Daoy (cell line): ENCODE measurements around the gene STAT2. TPM values are rescaled to one million over a fixed set of nuclear protein-coding genes. Genes with fewer than 3 reads are reported as not detected.
"Not testable (repeated sequence)": the region's sequence is repeated elsewhere in the genome, so short reads cannot be mapped to it uniquely, and the experiment has no call there.

Experiments used
- DNase-seq: peaks from one replicate; pipeline ENCODE4 v3.0.0-alpha.2; 2015; ENCODE audit warnings: low read depth
- total RNA-seq: library from RNA; depleted of rRNA; stranded (reverse); fragments of >200 nt; shearing (Covaris generic); gene quantifications from 2 replicates; pipeline ENCODE4 v1.2.3, GENCODE V29; 2014

STAT2 gene
- total RNA-seq, 1 experiment from 2014 or later: 47.1 TPM

DNA sequence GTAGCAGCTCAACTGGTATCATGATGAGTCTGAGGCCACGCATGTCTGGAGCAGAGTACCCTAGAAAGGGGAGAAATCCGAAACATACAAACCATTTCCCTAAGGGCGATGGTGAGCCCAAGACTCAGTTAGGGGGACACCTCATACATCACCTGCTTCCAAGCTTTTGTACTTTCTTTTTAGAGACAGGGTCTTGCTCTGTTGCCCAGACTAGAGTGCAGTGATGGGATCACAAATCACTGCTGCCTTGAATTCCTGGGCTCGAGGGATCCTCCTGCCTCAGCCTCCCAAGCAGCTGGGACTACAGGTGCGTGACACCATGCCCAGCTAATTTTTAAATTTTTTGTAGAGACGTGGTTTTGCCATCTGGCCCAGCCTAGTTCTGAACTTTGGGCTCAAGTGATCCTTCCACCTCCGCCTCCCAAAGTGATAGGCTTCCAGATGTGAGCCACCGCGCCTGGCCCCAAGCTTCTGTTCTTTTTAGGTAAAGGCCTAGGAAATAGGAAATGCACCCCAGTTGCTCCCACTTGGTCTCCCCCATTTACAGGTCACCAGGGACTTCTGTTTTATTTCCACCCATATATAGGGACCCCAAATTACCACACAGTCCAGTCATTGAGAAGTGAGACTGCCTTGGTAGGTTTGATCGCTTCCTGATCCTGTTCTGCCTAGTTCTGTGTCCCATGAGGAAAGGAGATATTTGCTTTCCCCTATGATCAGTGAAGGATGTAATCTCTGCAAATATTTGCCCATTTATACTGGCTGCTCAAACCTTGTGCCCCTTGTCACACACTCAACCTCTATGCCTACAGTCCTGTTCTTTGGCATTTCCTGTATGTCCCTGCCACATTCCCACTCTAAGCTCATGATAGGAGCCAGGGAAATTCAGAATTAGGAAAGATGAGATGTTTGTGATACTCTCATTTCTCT is 2.5 kb upstream of the STAT2 start, which contains the start of gene APOF:
Gene APOF, minus strand, starts transcription at position 728 of the 930 bp plus-strand sequence. Its CDS starts 112 bp downstream, at position 616.
- no peak for DNase-seq

DNA sequence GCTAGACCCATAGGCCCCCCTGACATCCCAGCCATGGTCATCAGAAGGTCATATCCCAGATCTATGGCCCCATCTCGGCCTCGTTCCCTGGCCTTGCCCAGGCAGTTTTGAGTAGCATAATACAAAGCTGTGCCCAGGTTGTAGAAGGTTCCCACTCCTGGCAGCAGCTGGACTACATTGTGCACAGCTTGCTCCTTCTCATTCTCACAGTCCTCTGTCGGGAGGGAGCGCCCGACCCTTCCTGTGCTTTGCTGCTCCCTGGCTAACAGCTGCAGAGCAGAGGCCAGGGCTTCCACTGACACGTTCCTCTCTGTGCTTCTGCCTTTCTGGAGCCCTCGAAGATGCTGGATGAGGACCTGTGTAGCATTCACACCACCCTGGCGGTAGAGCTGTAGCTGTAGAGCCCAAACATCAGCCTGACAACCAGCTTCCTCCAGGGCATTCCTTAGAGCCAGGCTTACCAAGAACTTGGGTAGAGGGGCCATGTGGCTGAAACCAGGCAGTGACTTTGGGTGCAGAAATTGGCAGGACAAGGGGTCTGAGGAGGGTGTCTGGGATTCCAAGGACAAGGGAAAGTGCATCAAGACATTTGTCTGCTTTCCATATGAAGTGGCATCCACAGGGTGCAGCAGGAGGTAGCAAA is 1.7 kb upstream of the STAT2 start:
- DNase-seq: no peak

DNA sequence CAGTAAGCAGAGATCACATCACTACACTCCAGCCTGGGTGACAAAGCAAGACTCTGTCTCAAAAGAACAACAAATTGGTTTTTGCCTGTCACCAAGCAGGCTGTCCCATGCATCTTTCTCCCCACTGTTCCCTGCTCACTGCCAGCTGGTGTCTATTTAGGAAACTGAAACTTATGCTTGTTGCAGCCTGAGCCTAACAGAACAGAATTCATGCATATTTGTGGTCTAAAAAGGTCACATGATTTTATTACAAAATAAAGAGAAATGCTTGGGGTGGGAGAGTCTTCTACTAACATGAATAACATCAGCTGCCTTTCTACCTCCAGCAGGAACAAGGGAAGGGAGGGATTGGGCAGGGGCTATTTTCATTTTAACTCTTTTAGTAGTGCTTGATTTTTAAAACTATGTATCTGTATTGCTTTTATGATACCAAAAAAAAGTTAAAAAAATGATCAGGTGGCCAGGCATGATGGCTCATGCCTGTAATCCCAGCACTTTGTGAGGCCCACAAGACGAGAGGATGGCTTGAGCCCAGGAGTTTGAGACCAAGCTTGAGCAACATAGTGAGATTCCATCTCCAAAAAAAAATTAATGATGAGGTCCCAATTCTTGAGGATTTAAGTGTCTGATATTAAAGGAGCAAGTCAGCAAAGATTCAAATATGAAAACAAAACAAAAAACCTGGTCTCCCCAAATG is 923 bp downstream of the STAT2 start:
- no peak for DNase-seq

DNA sequence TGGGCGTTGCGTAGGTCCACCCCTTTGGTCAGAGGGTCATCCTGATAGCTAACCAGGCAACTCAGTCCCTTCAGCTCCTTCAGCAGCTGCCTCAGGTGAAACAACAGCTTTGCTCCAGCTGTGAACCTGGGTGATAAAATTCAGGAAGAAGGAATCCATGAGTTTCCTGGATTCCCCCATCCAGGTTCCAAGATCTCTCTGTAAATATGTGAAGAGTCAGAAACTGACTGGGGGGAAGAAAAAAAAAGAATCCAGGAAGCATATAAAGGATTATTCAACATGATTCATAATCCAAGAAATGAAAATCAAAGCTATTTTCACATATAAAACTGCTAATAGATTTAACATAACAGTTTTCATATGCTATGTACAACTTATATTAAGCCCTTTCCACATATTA is 8.6 kb downstream of the STAT2 start:
- no peak for DNase-seq

DNA sequence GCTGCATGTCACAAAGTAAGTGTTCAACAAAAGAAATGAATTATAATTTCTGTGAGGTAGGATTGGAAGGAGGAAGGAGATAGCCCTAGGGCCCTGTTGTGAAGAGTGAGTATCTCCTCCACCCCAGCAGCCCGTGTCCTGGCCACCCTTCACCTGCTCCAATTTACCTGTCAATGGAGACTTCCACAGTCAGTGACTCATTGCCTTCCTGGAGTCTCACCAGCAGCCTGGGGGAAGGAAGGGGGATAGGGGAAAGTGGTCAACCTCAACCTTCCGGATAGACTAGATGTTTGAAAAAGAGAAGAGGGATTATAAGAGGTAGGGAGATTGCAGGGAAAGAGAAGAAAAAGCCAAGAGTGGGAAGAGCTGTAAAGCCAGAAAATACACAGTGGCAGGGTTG is 9.2 kb downstream of the STAT2 start:
- DNase-seq: no peak

DNA sequence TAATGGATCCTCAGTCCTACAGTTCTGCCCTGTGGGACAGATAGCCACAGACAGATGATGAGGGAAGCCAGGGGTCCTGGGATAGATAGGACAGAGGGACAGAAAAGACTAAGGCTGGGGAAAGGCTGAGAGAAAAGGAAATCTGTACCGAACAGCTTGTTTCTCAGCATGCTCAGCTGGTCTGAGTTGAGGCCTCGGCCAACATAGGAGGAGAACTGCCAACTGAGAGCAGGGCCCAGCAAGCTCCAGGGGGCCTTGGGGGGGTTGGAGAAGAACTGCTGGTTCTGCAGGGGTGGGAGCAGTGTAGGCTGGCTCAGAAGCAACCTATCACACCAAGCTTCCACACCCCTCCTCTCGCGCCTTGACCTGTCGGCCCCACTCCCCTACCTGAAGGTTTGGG is 11.1 kb downstream of the STAT2 start:
- DNase-seq: no peak

DNA sequence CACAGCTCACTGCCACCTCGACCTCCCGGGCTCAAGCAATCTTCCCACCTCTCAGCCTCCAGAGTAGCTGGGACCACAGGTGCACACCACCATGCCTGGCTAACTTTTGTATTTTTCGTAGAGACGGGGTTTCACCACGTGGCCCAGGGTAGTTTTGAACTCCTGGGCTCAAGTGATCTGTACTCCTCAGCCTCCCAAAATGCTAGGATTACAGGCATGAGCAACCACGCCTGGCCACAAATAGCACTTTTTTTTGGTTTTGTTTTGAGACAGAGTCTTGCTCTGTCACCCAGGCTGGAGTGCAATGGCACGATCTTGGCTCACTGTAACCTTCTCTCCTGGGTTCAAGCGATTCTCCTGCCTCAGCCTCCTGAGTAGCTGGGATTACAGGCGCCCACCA is 12.7 kb downstream of the STAT2 start:
- not testable (repeated sequence) for DNase-seq

DNA sequence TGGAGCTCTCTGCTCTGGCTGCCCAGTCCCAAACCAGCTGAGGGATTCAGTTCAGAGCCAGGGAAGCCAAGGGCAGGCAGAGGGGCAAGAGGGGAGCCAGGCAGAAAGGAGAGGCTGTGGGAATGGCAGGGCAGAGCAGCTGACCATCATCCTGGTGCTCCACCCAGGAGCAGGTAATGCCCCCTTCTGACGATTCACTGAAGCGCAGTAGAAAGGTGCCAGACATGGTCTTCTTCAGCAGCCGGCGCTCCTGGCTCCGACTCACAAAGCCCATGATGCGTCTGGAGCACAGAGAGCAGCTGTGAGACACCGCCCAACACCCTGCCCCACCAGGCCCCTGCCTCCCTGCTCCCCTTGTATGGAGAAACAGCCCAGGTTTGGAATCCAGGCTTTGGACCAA is 13.2 kb downstream of the STAT2 start:
- no peak for DNase-seq

DNA sequence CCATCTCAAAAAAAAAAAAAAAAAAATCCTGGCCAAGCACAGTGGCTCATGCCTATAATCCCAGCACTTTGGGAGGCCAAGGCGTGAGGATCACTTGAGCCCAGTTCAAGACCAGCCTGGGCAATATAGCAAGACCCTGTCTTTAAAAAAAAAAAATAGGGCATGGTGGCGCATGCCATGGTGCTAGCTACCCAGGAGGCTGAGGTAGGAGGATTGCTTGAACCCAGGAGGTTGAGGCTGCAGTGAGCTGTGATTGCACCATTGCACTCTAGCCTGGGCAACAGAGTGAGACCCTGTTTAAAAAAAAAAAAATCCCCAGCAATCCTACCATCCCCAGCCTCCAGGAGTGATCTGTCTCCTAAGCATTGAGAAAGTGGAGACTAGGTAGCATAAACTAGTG is 17.6 kb downstream of the STAT2 start:
- not testable (repeated sequence) for DNase-seq

DNA sequence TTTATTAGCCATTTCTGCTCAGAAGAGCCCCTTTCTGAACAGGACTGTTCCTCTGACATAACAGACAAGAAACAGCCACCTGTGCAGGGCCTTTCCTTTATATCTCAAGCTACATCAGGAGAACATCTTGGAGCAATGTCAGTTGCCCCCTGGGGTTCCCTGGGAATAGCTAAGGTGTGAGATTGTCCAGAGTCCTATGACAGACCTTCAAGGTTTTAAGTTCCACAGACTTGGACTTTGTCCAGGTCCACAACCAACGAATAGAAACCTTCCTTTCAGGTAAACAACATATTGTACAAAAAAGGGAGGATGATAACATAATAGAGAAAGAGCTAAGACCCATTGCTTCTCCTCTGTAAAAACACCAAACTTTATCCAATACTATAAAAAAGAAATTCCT is 18.3 kb downstream of the STAT2 start:
- DNase-seq: no peak

DNA sequence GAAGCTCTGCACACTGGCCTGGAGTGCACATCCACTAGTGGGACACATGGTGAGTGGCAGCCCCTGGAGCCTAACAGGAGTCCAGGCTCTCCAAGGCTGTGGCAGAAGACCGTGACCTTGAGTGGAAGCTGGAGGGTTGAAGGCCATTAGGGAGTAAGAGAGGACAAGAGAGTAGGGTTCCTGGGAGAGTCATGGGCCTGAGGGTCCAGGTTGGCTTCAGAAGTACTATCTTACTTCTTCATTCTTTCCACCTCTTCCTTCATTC is 20.8 kb downstream of the STAT2 start:
- no peak for DNase-seq

DNA sequence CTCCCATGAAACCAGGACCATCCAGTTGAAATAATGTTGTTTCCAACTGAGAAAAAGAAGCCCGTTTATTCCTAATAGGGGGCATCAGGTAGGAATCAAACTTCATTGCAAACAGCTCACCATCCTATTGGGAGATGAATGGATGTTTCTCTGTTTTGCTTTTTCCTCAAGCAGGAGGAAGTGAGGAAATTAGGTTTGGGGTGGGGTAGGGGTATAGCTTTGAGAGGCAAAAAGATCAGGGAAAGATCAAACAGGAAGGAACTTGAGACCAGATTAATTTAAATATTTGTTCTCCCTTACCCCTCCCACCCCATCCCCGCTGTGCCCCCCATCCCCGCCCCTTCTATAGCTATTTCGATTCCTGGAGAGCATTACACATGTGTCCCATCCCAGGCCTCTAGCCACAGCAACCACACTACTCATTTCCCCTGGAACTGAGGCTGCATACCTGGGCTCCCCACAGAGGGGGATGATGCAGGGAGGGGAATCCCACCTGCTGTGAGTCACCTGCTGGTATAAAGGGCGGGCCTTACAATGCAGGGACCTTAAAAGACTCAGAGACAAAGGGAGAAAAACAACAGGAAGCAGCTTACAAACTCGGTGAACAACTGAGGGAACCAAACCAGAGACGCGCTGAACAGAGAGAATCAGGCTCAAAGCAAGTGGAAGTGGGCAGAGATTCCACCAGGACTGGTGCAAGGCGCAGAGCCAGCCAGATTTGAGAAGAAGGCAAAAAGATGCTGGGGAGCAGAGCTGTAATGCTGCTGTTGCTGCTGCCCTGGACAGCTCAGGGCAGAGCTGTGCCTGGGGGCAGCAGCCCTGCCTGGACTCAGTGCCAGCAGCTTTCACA is 21.4 kb downstream of the STAT2 start, which contains the start of gene IL23A:
Gene IL23A, plus strand, starts transcription at position 577 of the 850 bp plus-strand sequence. Its CDS starts 161 bp downstream, at position 738.
- DNase-seq: peak; percentile 75

DNA sequence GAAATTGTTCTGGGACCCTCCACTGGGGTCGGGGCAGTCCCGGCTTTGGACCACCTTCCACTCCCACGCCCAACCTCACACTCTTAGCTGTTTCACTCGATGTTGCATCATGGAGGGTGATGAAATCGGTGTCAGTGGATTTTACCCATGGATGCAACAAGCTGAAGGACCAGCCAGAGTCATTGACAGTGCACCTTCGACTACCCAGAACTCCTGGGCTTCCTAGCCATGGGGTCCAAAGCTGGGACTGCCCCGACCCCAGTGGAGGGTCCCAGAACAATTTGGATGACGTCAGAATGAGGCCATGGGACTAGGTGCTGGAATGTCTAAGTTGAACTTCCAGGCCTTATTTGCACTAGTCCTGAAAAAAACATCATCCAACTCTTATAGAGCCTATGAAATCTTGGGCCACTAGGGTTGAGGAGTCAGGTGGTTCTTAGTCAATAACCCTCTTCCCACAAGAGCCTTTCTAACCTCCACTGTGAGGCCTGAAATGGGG is 22.1 kb downstream of the STAT2 start:
- DNase-seq: no peak

DNA sequence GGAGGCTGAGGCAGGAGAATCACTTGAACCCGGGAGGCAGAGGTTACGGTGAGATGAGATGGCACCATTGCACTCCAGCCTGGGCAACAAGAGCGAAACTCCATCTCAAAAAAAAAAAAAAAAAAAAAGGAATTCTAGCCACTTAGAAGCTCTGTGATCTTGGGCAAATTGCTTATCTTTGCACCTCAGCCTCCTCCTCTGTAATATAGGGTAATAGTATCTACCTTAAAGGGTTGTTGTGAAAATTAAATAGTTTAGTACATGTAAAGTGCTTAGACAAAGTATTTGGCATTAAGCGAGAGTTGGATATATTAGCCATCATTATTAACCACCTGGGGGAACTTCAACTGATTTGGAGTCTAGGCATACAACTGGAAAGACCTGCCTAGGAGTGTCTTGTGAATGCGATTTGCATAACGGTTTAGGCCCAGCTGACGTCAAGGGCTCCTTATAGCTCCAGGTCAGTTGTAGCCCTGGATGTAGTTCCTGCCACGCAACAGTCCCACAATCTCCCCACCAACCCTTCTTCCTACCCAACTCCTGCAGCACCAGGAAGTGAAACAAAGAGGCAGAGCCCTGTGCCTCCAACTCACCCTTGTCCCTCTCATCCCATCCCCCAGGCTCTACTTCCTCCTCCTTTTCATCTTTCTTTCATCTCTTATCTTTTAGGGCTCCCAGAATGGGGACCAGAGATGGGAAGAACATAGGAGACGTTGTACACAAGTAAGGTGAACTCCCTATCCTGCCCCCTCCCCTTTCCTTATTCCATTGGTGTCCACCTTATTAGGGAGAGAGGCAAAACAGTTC is 23.3 kb downstream of the STAT2 start:
- no peak for DNase-seq

DNA sequence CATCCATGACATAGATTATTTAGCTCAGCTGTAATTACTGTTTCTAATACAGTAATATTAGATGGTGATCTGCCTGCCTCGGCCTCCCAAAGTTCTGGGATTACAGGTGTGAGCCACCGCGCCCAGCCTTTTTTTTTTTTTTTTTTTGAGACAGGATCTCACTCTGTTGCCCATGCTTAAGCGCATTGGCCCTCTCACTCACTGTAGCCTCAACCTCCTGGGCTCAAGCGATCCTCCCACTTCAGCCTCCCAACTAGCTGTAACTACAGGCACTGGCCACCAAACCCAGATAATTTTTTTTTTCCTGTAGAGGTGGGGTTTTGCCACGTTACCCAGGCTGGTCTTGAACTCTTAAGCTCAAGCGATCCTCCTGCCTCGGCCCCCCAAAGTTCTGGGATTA is 24.4 kb downstream of the STAT2 start:
- not testable (repeated sequence) for DNase-seq

DNA sequence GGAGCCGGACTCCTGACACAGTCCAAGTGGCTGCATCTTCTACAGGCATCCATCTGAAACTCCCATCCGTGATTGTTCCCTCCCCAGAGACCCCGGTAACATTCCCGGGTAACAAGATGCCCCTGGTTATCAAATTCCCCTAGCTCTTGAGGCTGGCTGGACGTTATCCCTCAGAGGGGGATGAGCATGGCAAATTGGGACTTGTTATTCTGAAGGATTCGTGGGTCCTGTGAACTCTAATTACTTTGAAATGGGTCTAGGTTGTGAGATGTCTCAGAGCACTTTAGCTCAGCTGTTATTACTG is 25.5 kb downstream of the STAT2 start:
- DNase-seq: no peak

DNA sequence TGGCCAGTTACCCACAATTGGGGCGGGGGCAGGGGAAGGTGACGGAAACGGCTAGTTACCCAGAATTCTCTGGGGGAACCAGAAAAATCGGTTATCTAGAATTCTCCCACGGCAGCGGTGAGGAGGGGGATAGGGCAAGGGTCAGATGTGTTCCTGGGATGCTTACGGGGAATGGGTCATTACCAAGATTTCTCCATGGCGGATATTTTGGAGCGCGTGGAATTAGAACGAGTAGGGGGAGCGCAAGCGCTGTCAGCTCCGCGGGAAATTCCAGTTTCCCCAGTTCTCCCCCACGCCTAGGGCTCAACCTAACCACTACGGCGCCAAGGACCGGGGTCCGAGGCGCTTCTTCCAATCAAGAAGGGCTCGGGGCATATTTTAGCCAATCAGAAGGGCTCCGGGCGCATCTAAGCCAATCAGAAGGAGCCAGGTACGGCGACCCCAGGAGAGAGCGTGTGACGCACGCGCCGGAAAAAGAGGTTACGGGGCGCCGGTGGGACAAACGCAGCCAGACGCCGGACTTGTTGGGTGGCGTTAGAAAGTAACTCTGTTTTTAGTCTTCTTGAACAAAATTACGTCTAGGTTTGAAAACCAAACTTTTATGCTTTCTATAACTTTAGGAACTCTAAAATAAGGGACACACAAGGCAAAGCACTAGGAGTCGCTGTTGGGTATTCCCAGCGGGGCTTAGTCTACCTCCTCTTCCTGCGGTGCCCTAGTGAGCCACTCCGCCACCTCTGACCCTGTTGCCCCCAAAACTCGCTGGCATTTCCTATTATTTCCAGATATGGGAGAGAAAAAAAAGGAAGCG is 26.0 kb downstream of the STAT2 start, which contains the start of gene PAN2:
Gene PAN2, minus strand, starts transcription at position 322 of the 811 bp plus-strand sequence. CDS start 906 bp downstream, outside the sequence.
- peak; percentile 98 for DNase-seq

DNA sequence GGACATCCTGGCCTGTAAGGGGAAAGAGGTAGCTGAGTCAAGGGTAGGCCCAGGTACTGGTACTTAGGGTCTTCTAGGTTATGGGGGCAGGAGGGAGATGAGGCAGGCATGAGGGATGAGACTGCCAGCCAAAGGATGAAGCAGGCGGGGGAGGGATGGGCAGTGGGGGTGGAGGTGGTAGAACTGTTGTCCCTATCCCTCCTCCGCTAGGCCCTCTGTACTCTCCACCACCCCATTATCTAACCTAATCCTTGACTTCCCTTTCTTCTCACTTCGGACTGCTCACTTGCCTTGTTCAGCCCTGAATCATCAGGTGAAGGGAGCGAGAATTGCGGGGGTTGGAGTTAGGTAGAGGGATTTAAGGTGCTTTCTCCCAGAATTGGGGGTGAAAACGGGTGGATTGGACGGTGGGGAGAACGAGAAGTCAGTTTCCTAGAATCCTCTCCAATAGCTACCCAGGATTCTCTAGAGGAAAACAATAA is 26.7 kb downstream of the STAT2 start:
- no peak for DNase-seq

DNA sequence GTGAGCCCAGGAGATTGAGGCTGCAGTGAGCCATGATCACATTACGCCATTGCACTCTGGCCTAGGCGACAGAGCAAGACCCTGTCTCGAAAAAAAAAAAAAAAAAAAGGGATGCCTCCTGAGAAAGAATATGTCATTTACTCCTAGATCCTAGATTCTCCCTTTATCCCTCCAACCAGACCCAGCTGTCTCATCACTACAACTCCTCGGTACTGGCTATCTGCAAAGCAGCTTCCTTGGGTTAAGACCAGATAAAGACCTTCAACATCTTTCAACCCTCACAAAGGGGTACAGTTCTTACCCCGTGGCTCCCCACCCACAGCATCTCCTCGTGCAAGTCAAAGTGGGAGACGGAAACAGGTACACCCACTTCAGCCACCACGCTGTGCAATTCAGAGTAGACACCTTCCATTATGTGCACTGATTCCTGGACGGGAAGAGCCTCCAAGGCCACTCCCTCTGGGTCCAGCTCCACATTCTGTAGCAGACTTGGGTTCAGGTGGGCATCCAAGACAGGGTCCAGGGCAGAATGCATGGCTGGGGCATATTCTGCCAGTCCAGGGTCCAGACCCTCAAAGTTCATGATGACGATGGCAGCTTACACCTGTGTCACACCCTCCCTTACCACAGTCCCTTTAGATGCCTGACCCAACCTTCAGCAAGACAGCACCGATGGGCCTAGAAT is 27.3 kb downstream of the STAT2 start:
- no peak for DNase-seq
